ENCODE data around the gene MAN2C1.

MAN2C1 gene

GRCh38 chr15:75368689-75369239, 357 bp upstream of the MAN2C1 start:
- peak overlapping the region; percentile 69 for H3K4me3 ChIP-seq (ENCODE audit: control insufficient read depth, low read depth, low read length)
- DNase-seq (ENCODE audit: low read depth) = no peak
- TF ChIP-seq CTCF (IDR thresholded peaks at IDR 0.05; ENCODE audit: control insufficient read depth, insufficient read depth, low read depth, low read length, missing control alignments) = no peak

GRCh38 chr15:75367406-75367912, 948 bp downstream of the MAN2C1 start:
- no peak for TF ChIP-seq CTCF (IDR thresholded peaks at IDR 0.05; ENCODE audit: control insufficient read depth, insufficient read depth, low read depth, low read length, missing control alignments)
- peak overlapping the region; percentile 69 for H3K4me3 ChIP-seq (ENCODE audit: control insufficient read depth, low read depth, low read length)
- DNase-seq (ENCODE audit: low read depth) = no peak

- no peak overlapping the region for H3K4me3 ChIP-seq (ENCODE audit: control insufficient read depth, low read depth, low read length)
- DNase-seq (ENCODE audit: low read depth) = no peak
- TF ChIP-seq CTCF (IDR thresholded peaks at IDR 0.05; ENCODE audit: control insufficient read depth, insufficient read depth, low read depth, low read length, missing control alignments) = no peak
These were observed 1.4 kb downstream of the MAN2C1 start for GRCh38 chr15:75367006-75367405.

GRCh38 chr15:75366163-75366562, 2.2 kb downstream of the MAN2C1 start:
- no peak for TF ChIP-seq CTCF (IDR thresholded peaks at IDR 0.05; ENCODE audit: control insufficient read depth, insufficient read depth, low read depth, low read length, missing control alignments)
- no peak overlapping the region for H3K4me3 ChIP-seq (ENCODE audit: control insufficient read depth, low read depth, low read length)
- DNase-seq (ENCODE audit: low read depth) = no peak

GRCh38 chr15:75364881-75365280, 3.5 kb downstream of the MAN2C1 start:
- no peak for TF ChIP-seq CTCF (IDR thresholded peaks at IDR 0.05; ENCODE audit: control insufficient read depth, insufficient read depth, low read depth, low read length, missing control alignments)
- no peak for DNase-seq (ENCODE audit: low read depth)
- H3K4me3 ChIP-seq (ENCODE audit: control insufficient read depth, low read depth, low read length) = no peak overlapping the region

GRCh38 chr15:75363786-75364185, 4.6 kb downstream of the MAN2C1 start:
- no peak for TF ChIP-seq CTCF (IDR thresholded peaks at IDR 0.05; ENCODE audit: control insufficient read depth, insufficient read depth, low read depth, low read length, missing control alignments)
- no peak overlapping the region for H3K4me3 ChIP-seq (ENCODE audit: control insufficient read depth, low read depth, low read length)
- DNase-seq (ENCODE audit: low read depth) = no peak
